ENCODE data around the gene CYP26C1. TPM values are rescaled to one million over a fixed set of nuclear protein-coding genes. Genes with fewer than 3 reads are reported as not detected.
"Not testable (repeated sequence)": the region's sequence is repeated elsewhere in the genome, so short reads cannot be mapped to it uniquely, and the experiment has no call there.

The CYP26C1 gene
- total RNA-seq, 1 donor from 2014 or later, result not detected

DNA sequence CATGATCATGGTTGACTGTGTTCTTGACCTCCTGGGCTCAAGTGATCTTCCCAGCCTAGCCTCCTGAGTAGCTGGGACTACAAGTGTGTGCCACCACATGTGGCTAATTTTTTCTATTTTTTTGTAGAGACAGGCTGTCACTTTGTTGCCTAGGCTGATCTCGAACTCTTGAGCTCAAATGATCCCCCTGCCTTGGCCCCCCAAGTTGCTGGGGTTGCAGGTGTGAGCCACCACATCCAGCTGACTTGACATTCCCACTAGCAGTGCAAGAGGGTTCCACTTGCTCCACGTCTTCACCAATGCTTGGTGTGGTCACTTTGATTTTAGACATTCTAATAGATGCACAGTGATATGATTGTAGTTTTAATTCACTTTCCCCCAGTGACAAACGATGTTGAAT, 38.2 kb downstream of the CYP26C1 start:
- intact Hi-C loops (cut with micrococcal nuclease), result no loop called here

DNA sequence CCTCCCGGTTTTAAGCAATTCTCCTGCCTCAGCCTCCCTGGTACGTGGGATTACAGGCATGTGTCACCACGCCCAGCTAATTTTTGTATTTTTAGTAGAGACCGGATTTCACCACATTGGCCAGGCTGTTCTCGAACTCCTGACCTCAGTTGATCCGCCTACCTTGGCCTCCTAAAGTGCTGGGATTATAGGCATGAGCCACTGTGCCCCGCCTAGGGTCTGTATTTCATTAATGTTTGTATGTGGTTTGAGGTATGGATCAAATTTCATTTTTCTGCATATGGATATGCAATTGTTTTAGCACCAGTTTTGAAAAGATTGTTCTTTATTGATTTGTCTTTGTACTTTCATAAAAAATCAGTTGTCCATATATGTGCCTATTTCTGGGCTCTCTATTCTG, 39.1 kb downstream of the CYP26C1 start:
- ATAC-seq (no peak), DNase-seq (no peak)
- intact Hi-C loops (cut with micrococcal nuclease), result no loop called here

More for the DNA sequence above, 38.2 kb downstream of the CYP26C1 start:
- DNase-seq (no peak), ATAC-seq (no peak)

DNA sequence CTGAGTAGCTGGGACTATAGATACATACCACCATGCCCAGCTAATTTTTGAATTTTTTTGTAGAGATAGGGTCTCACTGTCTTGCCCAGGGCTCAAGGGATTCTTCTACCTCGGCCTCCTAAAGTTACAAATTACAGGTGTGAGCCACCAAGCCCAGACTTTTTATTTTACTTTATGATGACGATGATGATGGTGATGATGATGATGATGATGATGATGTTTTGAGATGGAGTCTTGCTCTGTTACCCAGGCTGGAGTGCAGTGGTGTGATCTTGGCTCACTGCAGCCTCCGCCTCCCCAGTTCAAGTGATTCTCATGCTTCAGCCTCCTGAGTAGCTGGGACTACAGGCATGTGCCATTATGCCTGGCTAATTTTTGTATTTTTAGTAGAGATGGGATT, 40.5 kb downstream of the CYP26C1 start:
- intact Hi-C loops (cut with micrococcal nuclease); ATAC-seq; DNase-seq: not testable (repeated sequence)

DNA sequence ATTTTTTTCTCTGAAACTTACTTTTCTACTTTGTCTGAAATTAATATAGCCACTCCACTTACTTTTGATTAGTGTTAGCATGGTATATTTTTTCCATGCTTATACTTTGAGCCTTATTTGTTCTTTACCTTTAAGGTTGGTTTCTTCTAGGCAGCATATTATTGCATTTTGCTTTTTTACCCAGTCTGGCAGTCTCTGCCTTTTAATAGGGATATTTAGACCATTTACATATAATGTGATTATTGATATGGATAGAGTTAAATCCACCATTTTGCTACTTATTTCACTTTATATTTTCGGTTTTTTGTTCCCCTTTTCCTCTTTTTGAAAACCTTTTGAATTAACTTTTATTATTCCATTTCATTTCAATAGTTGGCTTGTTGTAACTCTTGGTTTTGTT, 43.4 kb downstream of the CYP26C1 start:
- intact Hi-C loops (cut with micrococcal nuclease), result no loop called here
- ATAC-seq (no peak), DNase-seq (no peak)

DNA sequence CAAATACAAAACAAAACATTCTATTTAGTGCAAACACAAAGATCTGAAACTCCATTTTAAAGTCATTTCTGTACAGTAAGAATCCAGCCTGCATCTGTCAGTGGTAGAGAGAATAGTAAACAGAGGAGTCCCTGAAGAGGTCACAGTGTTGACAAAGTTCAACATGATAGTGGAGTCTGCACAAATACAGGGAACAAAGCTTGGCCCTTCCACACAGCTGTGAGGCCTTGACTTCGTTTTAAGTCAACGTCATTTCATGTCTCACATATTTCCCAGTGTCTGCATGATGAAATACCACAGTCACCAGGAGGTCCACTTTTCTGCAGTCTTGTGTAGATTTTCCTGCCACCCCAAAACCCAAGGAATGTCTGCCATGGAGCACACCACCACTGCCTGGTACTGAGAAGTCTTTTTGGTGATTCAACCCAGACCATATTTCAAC, 46.1 kb downstream of the CYP26C1 start:
- ATAC-seq, result no peak
- intact Hi-C loops (cut with micrococcal nuclease), result no loop called here

DNA sequence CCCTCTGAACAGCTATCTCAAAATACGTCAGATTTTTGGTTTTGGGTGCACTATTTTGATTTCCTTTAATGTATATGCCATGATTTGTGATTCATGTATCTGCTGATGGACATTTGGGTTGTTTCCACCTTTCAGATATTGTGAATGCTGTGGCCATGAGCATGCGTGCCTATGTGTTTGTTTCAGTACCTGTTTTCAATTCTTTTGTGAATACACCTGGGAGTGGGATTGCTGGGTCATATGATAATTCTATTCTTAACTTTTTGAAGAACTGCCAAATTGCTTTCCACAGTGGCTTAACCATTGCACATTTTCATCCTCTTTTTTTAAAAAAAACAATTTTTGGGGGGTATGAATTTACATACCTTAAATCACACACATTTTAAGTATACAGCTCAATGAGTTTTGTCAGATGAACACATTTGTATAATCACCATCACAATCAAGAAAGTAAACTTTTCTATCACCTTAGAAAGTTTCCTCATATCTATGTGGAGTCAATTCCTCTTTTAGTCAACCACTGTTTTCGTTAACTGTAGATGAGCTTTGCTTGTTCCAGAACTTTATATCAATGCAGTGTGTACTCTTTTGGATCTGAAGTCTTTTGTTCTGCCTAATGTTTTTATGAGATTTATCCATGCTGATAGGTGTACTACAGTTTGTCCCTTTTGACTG, 50.0 kb downstream of the CYP26C1 start:
- DNase-seq, result no peak
- no peak for ATAC-seq
- intact Hi-C loops (cut with micrococcal nuclease), result no loop called here

More for the DNA sequence above, 46.1 kb downstream of the CYP26C1 start:
- no peak for DNase-seq

DNA sequence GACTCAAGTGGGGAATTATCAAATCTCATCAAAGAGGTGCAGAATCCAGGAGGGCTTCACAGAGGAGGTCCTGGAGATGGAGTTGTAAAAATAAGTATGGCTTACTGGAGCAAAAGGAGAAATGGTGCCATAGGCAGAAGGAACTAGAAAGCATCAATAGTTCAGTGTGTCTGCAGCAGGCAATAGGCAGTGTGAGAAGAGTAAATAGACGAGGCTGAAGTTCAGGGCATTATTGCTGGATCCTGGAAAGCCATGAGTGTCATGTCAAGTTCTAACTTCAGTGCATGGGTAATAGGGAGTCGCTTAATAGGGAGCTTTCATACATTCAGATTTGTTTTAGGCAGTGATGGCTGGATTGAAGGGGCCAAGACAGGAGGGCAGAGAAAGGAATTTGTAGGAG, 52.4 kb downstream of the CYP26C1 start:
- no peak for DNase-seq
- no peak for ATAC-seq
- intact Hi-C loops (cut with micrococcal nuclease), result no loop called here

DNA sequence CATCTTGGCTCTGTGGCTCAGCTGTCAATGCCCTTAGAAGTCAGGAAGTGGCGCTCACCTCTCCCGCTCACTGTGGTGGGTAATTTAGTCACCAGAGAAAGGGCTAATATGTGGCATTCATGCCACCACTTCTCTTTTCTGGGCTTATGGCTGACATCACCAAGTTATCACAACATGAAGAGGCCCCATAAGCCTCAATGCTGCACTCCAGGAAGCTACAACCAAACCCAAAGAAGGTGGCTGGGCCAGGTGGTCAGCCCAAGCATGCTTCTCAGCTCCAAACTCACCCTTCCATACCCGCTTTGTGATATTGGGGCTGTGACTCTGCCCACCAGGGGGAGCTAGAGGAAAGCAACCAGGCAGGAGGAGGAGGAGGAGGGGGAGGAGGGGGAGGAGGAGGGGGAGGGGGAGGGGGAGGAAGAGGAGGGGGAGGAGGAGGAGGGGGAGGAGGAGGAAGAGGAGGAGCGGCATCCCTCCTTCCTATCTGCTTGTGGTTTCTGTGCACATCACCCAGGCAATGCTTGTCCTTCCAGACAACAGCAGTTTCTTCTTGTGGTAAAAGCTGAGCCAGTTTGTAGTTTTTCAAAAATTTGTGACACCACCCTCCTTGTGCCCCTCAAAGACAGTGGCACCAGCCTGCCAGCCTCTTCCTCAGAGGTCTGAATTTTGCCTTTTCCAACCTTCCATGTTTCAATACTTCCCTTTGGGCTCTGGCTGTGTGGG, 55.2 kb downstream of the CYP26C1 start:
- ATAC-seq (peak; percentile 47), DNase-seq (peak; percentile 61)
- intact Hi-C loops (cut with micrococcal nuclease), result no loop called here

Other genes starting within 250 kb of the CYP26C1 start
- 9.2 TPM for gene EXOC6, start 212.3 kb upstream of the CYP26C1 start, total RNA-seq
- gene CYP26A1, start 13.1 kb downstream of the CYP26C1 start, total RNA-seq, result not detected